Measurements from ENCODE around the gene GPR171. TPM values are rescaled to one million over a fixed set of nuclear protein-coding genes. Genes with fewer than 3 reads are reported as not detected.

GPR171 gene
- total RNA-seq, 1 experiment from 2014 or later, result not detected

- no peak for DNase-seq (ENCODE audit: low spot score)
Observed at GRCh38 chr3:151213881-151214280, 10.9 kb upstream of the GPR171 start.

GRCh38 chr3:151213151-151213550 is 10.1 kb upstream of the GPR171 start:
- DNase-seq (ENCODE audit: low spot score), result no peak

GRCh38 chr3:151210676-151211381 is 7.8 kb upstream of the GPR171 start:
- DNase-seq (ENCODE audit: low spot score), result no peak

GRCh38 chr3:151209654-151210053 is 6.6 kb upstream of the GPR171 start:
- no peak for DNase-seq (ENCODE audit: low spot score)

- no peak for DNase-seq (ENCODE audit: low spot score)
Observed at GRCh38 chr3:151206201-151206600, 3.2 kb upstream of the GPR171 start.

GRCh38 chr3:151205482-151205881 is 2.5 kb upstream of the GPR171 start:
- DNase-seq (ENCODE audit: low spot score), result no peak

- no peak for DNase-seq (ENCODE audit: low spot score)
Observed at GRCh38 chr3:151204530-151205402, 1.8 kb upstream of the GPR171 start.

GRCh38 chr3:151201051-151201730 is 1.8 kb downstream of the GPR171 start:
- no peak for DNase-seq (ENCODE audit: low spot score)

- DNase-seq (ENCODE audit: low spot score), result no peak
Observed at GRCh38 chr3:151200586-151200985, 2.4 kb downstream of the GPR171 start.

- DNase-seq (ENCODE audit: low spot score), result no peak
Observed at GRCh38 chr3:151199554-151200438, 3.2 kb downstream of the GPR171 start.

GRCh38 chr3:151198849-151199248 is 4.2 kb downstream of the GPR171 start:
- no peak for DNase-seq (ENCODE audit: low spot score)

GRCh38 chr3:151197981-151198767 is 4.8 kb downstream of the GPR171 start:
- no peak for DNase-seq (ENCODE audit: low spot score)

GRCh38 chr3:151197228-151197627 is 5.8 kb downstream of the GPR171 start:
- no peak for DNase-seq (ENCODE audit: low spot score)

GRCh38 chr3:151196434-151196833 is 6.6 kb downstream of the GPR171 start:
- no peak for DNase-seq (ENCODE audit: low spot score)

GRCh38 chr3:151195826-151196225 is 7.2 kb downstream of the GPR171 start:
- no peak for DNase-seq (ENCODE audit: low spot score)

- no peak for DNase-seq (ENCODE audit: low spot score)
Observed at GRCh38 chr3:151192545-151192944, 10.5 kb downstream of the GPR171 start.

- DNase-seq (ENCODE audit: low spot score), result no peak
Observed at GRCh38 chr3:151191095-151191494, 11.9 kb downstream of the GPR171 start.

GRCh38 chr3:151183265-151183671 is 19.7 kb downstream of the GPR171 start:
- DNase-seq (ENCODE audit: low spot score), result no peak

- DNase-seq (ENCODE audit: low spot score), result no peak
Observed at GRCh38 chr3:151182349-151183079, 20.5 kb downstream of the GPR171 start.
